Stomach (tissue), 4 donors: ENCODE data around the gene RXFP4.

Experiments used
- POLR2A ChIP-seq, 4 donors: fragments of 450-650 bp; IDR thresholded peaks; one replicate each; pipeline ENCODE4 v1.6.1; 2016; ENCODE audit warnings: antibody characterized with exemption in 4 of 4, control low read depth in 2 of 4, mild to moderate bottlenecking in 1 of 4, moderate library complexity in 1 of 4
- POLR2AphosphoS5 ChIP-seq, 3 donors: sonication (generic); formaldehyde crosslinking; IDR thresholded peaks; one replicate each; pipeline ENCODE4 v1.6.1; 2016; ENCODE audit warnings: antibody characterized with exemption in 3 of 3

DNA sequence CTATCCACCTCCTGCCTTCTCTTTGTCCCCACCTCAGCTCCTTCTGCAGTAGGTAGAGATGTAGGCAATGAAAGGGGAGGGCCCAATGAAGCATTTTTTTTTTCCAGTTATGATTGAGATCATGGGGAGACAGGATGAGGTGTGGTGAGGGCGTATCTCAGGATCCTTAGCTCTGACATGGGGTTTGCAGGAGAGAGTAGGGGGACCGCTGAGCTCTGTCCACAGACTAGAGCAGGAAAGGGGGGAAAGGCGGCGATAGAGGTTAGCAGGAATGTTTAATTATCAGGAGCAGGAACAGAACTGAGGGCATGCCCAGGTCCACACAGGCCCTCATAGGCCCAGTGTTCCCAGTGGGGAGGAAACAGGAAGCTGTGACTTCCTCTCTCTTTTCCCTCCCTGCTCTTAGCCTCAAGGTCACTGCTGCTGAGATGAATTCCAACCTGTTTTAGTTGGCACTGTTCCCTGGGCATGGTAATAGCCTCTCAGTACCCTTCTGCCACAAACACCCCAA is 901 bp upstream of the RXFP4 start:
- TF ChIP-seq POLR2A (IDR thresholded peaks at IDR 0.05) (no peak), POLR2AphosphoS5 (IDR thresholded peaks at IDR 0.05) (peak in 2 of 3 donors; percentile 45 to 77)
